Choroid plexus epithelial cell (primary cell): Measurements from ENCODE around the gene LYPD3.

Source experiments
- DNase-seq: peaks from one replicate; pipeline ENCODE4 v3.0.0-alpha.2; 2010; ENCODE audit warnings: low read depth
- H3K4me3 ChIP-seq: 2 replicates; pipeline ENCODE4 v1.5.1; 2011; ENCODE audit warnings: low read depth, mild to moderate bottlenecking, control low read depth, low read length, moderate library complexity
- TF ChIP-seq, protein P1 (sequence below): conservative IDR thresholded peaks from 2 replicates; pipeline ENCODE4 v1.5.1; 2011; ENCODE audit warnings: low read depth, mild to moderate bottlenecking, control low read depth, inconsistent platforms, low read length, moderate library complexity

Gene LYPD3

DNA sequence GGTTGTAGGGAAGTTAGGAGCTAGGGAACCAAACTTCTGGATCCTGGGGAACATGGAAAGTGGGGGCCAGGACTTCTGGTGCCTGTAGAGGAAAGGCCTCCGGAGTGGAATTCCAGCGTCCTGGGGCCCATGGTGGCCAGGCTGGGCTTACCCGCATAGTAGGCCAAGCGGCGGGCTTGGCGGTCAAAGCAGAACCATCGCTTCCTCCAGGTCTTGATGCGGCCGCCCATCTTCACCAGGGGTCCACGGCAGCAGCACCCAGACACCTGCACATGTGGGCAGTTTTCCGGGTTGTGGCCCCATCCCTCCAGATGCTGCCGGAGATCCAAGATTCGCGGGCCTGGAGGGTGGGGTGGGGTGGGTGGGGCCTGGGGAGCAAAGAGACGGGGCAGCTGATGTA is 13.8 kb upstream of the LYPD3 start:
- TF ChIP-seq, protein P1, sequence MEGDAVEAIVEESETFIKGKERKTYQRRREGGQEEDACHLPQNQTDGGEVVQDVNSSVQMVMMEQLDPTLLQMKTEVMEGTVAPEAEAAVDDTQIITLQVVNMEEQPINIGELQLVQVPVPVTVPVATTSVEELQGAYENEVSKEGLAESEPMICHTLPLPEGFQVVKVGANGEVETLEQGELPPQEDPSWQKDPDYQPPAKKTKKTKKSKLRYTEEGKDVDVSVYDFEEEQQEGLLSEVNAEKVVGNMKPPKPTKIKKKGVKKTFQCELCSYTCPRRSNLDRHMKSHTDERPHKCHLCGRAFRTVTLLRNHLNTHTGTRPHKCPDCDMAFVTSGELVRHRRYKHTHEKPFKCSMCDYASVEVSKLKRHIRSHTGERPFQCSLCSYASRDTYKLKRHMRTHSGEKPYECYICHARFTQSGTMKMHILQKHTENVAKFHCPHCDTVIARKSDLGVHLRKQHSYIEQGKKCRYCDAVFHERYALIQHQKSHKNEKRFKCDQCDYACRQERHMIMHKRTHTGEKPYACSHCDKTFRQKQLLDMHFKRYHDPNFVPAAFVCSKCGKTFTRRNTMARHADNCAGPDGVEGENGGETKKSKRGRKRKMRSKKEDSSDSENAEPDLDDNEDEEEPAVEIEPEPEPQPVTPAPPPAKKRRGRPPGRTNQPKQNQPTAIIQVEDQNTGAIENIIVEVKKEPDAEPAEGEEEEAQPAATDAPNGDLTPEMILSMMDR: no peak
- H3K4me3 ChIP-seq: no peak overlapping the region
- no peak for DNase-seq

DNA sequence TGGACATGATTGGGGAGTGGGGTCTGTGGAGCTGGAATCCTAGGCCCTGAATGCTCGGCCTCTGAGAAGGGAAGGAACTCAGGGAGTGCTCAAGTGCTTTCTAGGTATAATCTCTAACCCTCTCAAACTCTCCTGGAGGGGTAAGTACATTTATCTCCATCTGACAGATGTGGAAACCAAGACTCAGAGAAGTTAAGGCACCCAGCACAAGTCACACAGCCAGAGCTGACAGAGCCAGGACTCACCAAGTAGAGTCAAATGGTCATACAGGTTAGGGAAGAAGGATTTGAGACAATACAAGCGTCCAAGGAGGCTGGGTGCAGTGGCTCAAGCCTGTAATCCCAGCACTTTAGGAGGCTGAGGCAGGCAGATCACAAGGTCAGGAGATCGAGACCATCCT is 12.9 kb upstream of the LYPD3 start:
- no peak for DNase-seq
- TF ChIP-seq, protein P1: no peak
- no peak overlapping the region for H3K4me3 ChIP-seq

DNA sequence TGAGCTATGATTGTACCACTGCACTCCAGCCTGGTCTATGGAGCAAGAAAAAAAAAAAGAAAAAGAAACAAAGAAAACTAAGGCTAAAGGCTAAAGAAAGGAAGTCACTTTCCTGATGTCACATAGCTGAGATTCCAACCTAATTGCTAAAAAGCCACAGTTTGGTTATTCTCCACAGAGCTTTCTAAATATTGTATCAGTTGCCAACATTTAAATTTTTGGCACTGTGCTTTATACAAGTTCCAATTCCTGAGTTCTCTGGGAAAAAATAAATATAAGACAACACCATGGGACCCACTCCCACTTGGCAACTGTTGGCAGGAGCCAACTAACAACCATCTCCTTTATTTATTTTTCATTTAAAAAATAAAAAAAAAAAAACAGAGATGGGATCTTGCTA is 11.2 kb upstream of the LYPD3 start:
- no peak overlapping the region for H3K4me3 ChIP-seq
- TF ChIP-seq, protein P1: no peak
- peak; percentile 62 for DNase-seq

DNA sequence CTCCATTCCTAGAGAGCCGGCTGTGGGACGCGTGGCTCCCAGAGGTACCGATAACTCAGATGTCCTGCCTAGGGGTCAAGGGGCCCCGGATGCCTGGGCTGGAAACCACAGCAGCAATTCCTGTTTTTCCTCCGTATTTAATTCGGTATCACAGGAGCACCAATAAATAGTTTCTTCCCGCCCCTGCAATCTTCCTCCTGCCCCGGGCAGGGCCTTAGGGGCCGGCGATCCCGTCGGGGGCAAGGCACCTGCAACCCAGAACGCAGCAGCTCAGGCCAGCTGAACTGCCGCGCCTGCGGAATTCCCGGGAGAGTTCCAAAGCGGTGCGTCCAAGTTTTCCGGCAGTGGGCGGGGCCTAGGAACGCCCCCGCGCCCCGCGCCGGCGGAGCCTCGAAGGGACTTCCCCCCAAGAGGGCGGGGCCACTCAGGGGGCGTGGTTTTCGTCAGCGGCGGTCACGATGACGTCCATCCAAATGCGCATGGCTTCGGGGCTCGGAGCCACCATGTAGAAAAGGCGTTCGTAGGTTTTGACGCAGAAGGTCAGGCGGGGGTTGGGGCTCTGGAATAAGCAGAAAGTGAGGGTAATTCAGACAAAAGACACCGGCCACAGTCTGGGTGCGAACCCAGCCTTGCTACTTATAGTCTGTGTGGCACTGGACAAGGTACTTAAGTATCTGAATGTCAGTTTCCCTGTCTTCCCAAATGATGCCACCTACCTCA is 9.7 kb upstream of the LYPD3 start:
- peak overlapping the region; percentile 53 for H3K4me3 ChIP-seq
- TF ChIP-seq, protein P1: no peak
- peak; percentile 92 for DNase-seq

DNA sequence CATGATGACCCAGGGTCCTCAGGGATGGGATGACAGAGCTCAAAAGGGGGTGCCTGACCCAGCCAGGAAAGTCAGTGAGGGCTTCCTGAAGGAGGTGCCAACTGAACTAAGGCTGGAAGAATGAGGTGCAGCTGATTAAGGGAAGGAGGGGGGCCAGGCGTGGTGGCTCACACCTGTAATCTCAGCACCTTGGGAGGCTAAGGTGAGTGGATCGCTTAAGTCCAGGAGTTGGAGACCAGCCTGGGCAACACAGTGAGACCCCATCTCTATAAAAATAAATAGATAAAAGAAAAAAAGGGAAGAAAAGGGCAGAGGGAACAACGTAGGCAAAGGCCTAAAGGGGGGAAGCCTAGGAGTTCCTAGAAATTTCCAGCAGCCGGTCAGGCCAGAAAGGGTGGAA is 9.1 kb upstream of the LYPD3 start:
- no peak for DNase-seq
- no peak overlapping the region for H3K4me3 ChIP-seq
- TF ChIP-seq, protein P1: no peak

DNA sequence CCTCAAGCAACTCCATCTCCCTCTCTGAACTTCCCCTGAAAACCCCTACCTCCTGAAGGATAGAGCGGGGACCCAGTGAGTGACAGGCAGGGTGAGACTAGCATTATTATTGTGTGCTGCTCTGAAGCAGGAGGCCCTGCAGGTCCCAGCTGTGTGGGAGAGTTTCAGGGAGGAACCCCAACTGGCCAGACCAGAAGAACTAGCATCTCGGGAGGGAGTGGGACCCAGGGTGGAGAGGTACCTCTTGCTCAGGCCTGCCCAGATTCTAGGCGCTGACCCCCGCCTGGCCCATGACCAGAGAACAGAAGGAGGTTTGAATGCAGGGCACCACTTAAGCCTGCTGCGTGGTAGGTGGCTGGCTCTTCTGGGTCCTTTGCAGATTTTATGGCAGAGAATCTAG is 5.7 kb upstream of the LYPD3 start:
- DNase-seq: no peak
- TF ChIP-seq, protein P1: no peak
- no peak overlapping the region for H3K4me3 ChIP-seq

DNA sequence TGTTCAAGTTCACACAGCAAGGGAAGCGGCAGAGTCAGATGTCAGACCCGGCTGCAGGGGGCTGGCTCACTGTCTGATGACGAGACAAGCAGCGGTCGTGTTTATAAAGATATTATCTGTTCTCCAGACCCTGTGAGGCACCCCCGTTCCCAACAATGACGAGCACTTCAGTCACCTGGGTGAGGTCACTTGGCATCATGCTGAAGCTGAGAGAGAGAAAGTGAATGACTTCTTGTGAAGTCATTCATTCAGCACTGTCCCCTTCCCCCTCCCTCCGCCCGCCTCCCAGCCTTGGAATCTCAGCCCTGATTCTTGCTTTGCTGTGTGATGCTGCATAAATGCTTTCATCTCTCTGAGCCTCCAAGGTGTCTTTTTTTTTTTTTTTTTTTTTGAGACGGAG is 4.9 kb upstream of the LYPD3 start:
- H3K4me3 ChIP-seq: no peak overlapping the region
- TF ChIP-seq, protein P1: no peak
- peak; percentile 41 for DNase-seq
